HG03571 (cell line): ENCODE results near the gene SLC44A1.
A peak's percentile ranks its signal among the peaks of the same experiment; 100 is the strongest.

ENCODE experiments used
- ATAC-seq: cut with Tn5 transposase; IDR thresholded peaks from one replicate; pipeline ENCODE4 v1.9.1; 2021; ENCODE audit not compliant: unreplicated experiment

Gene SLC44A1

GRCh38 chr9:105244003-105244733 lies at the start of gene SLC44A1:
TSS of gene SLC44A1 (plus strand) at chr9:105244651. CDS start at chr9:105244869, 218 bp downstream.
- peak; percentile 88 for ATAC-seq

- ATAC-seq: no peak
Observed at GRCh38 chr9:105195259-105195658, 49.2 kb upstream of the SLC44A1 start.

- ATAC-seq: no peak
Observed at GRCh38 chr9:105198023-105198422, 46.4 kb upstream of the SLC44A1 start.

- ATAC-seq: no peak
Observed at GRCh38 chr9:105198865-105199264, 45.6 kb upstream of the SLC44A1 start.

GRCh38 chr9:105204416-105204815 lies 40.0 kb upstream of the SLC44A1 start:
- ATAC-seq: no peak

- ATAC-seq: no peak
Observed at GRCh38 chr9:105205787-105206495, 38.5 kb upstream of the SLC44A1 start.

GRCh38 chr9:105206496-105206820 lies 38.0 kb upstream of the SLC44A1 start:
- no peak for ATAC-seq

GRCh38 chr9:105206821-105207699 lies 37.4 kb upstream of the SLC44A1 start:
- ATAC-seq: no peak

GRCh38 chr9:105216440-105217178 lies 27.8 kb upstream of the SLC44A1 start:
- no peak for ATAC-seq

- ATAC-seq: no peak
Observed at GRCh38 chr9:105218673-105219072, 25.8 kb upstream of the SLC44A1 start.

GRCh38 chr9:105219291-105219805 lies 25.1 kb upstream of the SLC44A1 start:
- no peak for ATAC-seq

GRCh38 chr9:105220451-105220850 lies 24.0 kb upstream of the SLC44A1 start:
- no peak for ATAC-seq

- no peak for ATAC-seq
Observed at GRCh38 chr9:105223544-105224140, 20.8 kb upstream of the SLC44A1 start.

GRCh38 chr9:105226055-105226454 lies 18.4 kb upstream of the SLC44A1 start:
- no peak for ATAC-seq

- ATAC-seq: no peak
Observed at GRCh38 chr9:105232207-105232606, 12.2 kb upstream of the SLC44A1 start.

- no peak for ATAC-seq
Observed at GRCh38 chr9:105233873-105234272, 10.6 kb upstream of the SLC44A1 start.

GRCh38 chr9:105236261-105236660 lies 8.2 kb upstream of the SLC44A1 start:
- no peak for ATAC-seq

- no peak for ATAC-seq
Observed at GRCh38 chr9:105237246-105237645, 7.2 kb upstream of the SLC44A1 start.

GRCh38 chr9:105238302-105238701 lies 6.1 kb upstream of the SLC44A1 start:
- no peak for ATAC-seq

GRCh38 chr9:105241356-105242043 lies 3.0 kb upstream of the SLC44A1 start:
- no peak for ATAC-seq
